GM20431 (cell line): ENCODE results near the gene CATSPERZ.

Experiments used
- in situ Hi-C: fragments of 300-500 bp; cut with MseI, MboI; formaldehyde crosslinking; loops from one replicate; pipeline ENCODE4 v1.15.0; 2020; ENCODE audit warnings: low sequenced_read_pairs; ENCODE audit not compliant: unreplicated experiment

CATSPERZ gene

DNA sequence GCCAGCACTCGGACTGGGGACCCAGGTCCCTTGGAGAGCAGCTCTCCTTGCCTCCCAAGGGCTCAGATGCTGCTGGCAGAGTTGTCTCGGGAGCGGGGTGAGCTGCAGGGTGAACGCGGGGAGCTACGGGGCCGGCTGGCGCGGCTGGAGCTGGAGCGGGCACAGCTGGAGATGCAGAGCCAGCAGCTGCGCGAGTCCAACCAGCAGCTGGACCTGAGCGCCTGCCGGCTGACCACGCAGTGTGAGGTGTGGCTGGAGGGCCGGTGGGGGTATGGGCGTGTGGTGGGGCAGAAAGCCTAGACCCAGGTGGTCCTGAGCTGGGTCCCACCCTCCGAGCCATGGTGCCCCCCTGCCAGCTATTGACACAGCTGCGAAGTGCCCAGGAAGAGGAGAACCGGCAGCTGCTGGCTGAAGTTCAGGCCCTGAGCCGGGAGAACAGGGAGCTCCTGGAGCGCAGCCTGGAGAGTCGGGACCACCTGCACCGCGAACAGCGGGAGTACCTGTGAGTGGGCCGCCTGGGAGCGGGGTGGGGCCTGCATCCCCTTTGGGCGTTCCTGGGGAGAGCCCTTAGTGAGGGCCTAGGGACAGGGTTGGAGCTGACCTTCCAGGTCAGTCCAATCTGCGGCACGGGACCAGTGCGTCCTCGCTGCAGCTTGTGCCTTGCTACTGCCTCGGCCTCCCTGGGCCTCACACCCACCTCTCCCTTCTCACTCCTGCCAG lies 53.0 kb downstream of the CATSPERZ start:
- in situ Hi-C loops: no loop called here

DNA sequence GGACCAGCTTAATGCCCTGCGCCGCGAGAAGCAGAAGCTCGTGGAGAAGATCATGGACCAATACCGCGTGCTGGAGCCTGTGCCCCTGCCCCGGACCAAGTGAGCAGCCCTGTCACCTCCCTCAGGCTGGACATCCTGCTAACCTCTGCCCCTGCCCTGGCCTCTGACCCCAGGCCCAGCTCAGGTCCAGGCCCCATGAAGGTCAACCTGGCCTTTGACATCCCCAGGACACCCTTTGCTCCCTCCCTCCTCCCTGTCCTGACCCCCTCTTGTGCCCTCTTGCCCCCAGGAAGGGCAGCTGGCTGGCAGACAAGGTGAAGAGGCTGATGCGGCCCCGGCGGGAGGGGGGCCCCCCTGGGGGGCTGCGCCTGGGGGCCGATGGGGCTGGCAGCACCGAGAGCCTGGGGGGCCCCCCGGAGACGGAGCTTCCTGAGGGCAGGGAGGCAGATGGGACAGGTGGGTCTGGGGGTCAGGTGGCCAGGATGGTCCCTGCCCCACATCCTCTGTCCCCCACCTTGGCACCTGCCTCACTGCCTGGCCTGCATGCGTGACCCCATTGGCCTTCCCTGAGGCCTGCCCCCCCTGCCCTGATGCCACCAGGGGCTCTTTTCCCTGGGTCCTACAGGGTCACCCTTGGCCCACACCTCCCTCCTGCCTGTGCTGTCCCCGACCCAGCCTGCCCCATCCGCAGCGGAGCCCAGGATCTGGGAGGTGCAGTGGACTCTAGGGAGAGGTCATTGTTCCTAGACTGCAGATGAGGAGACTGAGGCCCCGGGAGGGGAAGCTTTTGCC lies 53.8 kb downstream of the CATSPERZ start:
- in situ Hi-C loops: no loop called here
